Omental fat pad (tissue), 4 donors: Measurements from ENCODE around the gene ATG7. TPM values are rescaled to one million over a fixed set of nuclear protein-coding genes. Genes with fewer than 3 reads are reported as not detected.

Experiments used
- ATAC-seq: fragments of 150-250 bp; one replicate; pipeline ENCODE4 v1.9.1; 2016; ENCODE audit warnings: mild to moderate bottlenecking, moderate library complexity; ENCODE audit not compliant: low FRiP score
- DNase-seq: peaks from one replicate; pipeline ENCODE4 v3.0.0-alpha.2; 2019; ENCODE audit warnings: low spot score
- total RNA-seq, 4 donors: library from RNA; depleted of rRNA; stranded (reverse); fragments of >200 nt; gene quantifications; one replicate each; pipeline ENCODE4 v1.1.0, GENCODE V29; 2016
- TF ChIP-seq, protein P1 (sequence below), 3 donors: fragments of 450-650 bp; IDR thresholded peaks; one replicate each; pipeline ENCODE4 v1.5.1; 2016 to 2017; ENCODE audit warnings: antibody characterized with exemption in 3 of 3, mild to moderate bottlenecking in 3 of 3, moderate library complexity in 2 of 3

Gene ATG7
- total RNA-seq, 4 donors from 2014 or later, result 62.9 to 96.7 (median 76.2) TPM

DNA sequence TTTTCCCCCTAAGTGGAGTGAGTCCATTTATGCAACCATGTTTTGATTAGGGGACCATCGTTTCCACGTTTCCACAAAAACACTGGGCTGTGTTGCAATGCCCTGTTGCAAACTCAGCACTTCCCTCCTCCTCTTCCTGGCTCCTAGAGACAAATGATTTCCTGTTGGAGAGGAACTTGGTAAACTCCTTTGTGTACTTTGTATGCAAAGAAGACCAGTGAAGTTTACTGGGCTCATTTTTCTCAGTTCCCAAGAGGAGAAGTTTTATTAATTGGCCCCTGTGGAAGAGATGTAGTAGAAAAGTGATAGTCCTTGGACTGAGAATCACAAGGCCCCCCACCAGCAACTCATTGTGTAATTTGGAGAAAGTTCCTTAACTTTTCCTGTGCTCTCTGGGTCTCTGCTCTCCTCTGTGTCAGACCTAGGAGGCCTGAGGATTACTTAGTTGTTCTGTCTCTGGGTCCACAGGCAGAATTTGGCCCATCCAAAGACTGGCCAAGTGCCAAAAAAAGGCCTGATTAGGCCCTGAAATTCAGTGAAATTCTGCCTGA, 95.0 kb downstream of the ATG7 start:
- ATAC-seq (peak; percentile 77), DNase-seq (no peak)
- TF ChIP-seq, protein P1, sequence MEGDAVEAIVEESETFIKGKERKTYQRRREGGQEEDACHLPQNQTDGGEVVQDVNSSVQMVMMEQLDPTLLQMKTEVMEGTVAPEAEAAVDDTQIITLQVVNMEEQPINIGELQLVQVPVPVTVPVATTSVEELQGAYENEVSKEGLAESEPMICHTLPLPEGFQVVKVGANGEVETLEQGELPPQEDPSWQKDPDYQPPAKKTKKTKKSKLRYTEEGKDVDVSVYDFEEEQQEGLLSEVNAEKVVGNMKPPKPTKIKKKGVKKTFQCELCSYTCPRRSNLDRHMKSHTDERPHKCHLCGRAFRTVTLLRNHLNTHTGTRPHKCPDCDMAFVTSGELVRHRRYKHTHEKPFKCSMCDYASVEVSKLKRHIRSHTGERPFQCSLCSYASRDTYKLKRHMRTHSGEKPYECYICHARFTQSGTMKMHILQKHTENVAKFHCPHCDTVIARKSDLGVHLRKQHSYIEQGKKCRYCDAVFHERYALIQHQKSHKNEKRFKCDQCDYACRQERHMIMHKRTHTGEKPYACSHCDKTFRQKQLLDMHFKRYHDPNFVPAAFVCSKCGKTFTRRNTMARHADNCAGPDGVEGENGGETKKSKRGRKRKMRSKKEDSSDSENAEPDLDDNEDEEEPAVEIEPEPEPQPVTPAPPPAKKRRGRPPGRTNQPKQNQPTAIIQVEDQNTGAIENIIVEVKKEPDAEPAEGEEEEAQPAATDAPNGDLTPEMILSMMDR (IDR thresholded peaks at IDR 0.05), result no peak

DNA sequence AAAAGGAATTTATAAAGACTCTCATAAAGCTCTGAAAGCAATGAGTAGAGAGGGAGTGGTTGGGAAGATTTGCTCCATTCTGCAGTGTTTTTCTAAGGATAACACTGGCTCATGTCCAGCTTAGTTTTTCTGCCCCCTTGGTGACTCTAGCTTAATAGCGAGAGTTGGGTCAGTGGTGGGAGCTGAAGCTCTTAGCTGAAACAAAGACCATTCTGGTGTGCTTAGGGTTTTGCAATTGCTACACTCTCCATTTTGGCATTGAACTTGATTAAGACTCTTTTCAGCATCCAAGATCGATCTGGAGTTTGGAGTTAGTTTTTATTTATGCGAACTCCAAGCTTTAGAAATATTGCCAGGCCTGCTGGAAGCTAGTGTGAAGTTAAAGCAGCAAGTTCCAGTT, 98.0 kb downstream of the ATG7 start:
- DNase-seq (no peak), ATAC-seq (no peak)
- TF ChIP-seq, protein P1 (IDR thresholded peaks at IDR 0.05), result no peak

DNA sequence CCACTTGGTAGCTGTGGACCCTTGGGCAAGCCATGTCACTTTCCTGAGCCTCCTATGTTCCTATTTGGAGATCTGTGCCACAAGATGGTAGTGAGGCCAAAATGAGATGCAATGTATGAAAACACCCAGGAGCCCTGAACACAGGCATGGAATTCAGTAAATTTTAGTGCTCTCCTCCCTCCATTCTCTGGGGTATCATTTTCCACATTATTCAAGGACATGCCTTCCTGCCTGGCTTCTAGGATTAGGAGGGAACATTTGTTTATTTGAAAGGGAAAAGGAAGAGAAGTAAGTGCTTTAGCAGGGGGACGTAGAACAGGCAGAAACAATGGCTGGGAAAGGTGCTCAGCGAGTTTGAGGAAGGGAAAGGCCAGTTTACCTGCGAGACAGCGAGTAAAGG, 98.8 kb downstream of the ATG7 start:
- ATAC-seq, result no peak
- TF ChIP-seq, protein P1 (IDR thresholded peaks at IDR 0.05), result no peak
- DNase-seq, result no peak

DNA sequence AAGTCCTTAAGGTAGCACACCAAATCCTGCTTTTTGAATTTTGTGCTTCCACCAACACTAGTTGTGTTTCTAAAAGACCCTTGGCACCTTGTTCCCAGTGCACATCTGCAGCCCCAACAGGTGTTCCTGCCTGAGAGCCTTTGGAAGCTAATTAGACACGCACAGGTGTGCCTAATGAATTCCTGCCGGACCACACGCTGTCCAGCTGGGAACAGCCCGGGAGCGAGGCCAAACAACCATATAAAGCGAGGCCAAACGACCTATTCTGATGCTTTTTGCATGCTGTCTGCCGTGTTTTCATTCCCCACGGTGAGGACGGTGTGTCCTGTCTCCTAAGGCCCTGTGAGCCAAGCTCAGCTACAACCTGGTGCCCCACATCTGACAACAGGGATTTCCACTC, 99.5 kb downstream of the ATG7 start:
- TF ChIP-seq, protein P1 (IDR thresholded peaks at IDR 0.05), result no peak
- ATAC-seq (no peak), DNase-seq (no peak)

DNA sequence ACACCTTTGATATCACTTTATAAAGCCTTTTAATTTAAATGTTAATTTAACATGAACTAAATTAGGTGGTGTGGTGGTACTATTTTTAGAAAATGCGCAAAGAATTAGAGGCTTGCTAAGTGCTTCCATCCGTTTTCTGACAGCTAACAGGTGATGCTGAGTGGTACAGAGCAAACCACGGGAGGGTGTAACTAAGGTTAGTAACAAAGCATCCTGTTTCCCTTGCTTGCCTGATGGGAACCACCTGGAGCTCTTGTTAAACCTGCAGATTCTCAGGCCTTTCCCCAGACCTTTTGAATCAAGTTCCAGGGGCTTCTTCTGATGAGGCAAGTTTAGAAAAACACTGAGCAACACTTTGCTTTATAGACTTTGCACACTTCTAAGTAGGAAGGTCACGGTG, 101.0 kb downstream of the ATG7 start:
- ATAC-seq (no peak), DNase-seq (no peak)
- TF ChIP-seq, protein P1 (IDR thresholded peaks at IDR 0.05), result no peak

DNA sequence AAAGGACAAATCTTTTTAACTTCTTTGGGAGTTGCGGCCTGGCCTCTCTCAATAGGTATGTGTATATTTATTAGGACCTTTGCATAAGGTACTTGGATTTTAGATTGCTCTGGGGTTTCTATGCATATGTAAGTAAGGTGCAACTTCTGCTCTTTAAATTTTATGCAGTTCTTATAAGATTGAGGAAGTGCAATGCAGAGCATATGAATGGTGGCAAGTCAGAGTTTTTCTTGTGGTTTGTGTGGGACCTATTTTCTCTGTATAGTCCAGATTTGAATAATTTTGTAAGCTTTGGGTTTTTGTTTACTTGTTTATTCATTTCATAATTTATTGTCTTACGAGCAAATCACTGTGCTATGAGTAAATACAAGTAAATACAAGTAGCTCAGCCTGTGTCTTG, 101.5 kb downstream of the ATG7 start:
- TF ChIP-seq, protein P1 (IDR thresholded peaks at IDR 0.05), result no peak
- DNase-seq, result no peak
- no peak for ATAC-seq

DNA sequence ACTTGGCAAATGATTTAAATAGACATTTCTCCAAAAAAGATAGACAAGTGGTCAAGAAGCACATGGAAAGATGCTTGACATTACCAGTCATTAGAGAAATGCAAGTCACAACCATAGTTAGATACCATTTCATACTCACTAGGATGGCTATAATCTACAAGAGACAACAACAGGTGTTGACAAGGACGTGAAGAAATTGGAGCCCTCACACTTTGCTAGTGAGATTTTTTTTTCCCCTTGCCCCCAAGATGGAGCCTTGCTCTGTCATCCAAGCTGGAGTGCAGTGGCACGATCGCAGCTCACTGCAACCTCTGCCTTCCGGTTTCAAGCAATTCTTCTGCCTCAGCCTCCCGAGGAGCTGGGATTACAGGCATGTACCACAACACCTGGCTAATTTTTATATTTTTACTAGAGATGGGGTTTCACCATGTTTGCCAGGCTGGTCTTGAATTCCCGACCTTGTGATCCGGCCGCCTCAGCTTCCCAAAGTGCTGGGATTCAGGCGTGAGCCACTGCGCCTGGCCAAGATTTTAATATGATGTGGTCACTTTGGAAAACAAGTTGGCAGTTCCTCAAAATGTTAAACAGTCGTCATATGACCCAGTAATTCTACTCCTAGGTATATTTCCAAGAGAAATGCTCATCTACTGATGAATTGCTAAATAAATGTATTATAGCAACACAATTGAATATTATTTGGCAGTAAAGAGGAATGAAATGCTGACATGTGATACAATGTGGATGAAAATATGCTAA, 103.3 kb downstream of the ATG7 start:
- ATAC-seq, result no peak
- TF ChIP-seq, protein P1 (IDR thresholded peaks at IDR 0.05), result no peak
- DNase-seq, result no peak
